ENCODE results near the gene BPIFA1. TPM values are rescaled to one million over a fixed set of nuclear protein-coding genes. Genes with fewer than 3 reads are reported as not detected.

The BPIFA1 gene
- total RNA-seq: not detected

GRCh38 chr20:33235696-33236095 is at the start of gene BPIFA1:
Gene BPIFA1 (plus strand): TSS chr20:33235996. CDS start chr20:33237712, 1,716 bp downstream.
- TF ChIP-seq POLR2A (IDR thresholded peaks at IDR 0.05): no peak
- TF ChIP-seq POLR2AphosphoS5 (IDR thresholded peaks at IDR 0.05; ENCODE audit: insufficient read depth in 1 of 2, low read depth in 1 of 2): no peak
- no peak for TF ChIP-seq CTCF (IDR thresholded peaks at IDR 0.05)
- intact Hi-C loops (cut with DNase I): no loop called here
- H3K36me3 ChIP-seq: no peaks in the 10 kb centered on the region

GRCh38 chr20:33187491-33187890 is 48.3 kb upstream of the BPIFA1 start:
- no peaks in the 10 kb centered on the region for H3K36me3 ChIP-seq
- H3K4me3 ChIP-seq: no peak overlapping the region
- no peaks in the 10 kb centered on the region for H3K4me1 ChIP-seq
- no peaks in the 10 kb centered on the region for H3K27me3 ChIP-seq
- intact Hi-C loops (cut with DNase I): no loop called here
- DNase-seq (ENCODE audit: extremely low spot score in 2 of 2): no peak
- TF ChIP-seq POLR2A (IDR thresholded peaks at IDR 0.05) (no peak), POLR2AphosphoS5 (IDR thresholded peaks at IDR 0.05; ENCODE audit: insufficient read depth in 1 of 2, low read depth in 1 of 2) (no peak), CTCF (IDR thresholded peaks at IDR 0.05) (no peak)
- no peaks in the 10 kb centered on the region for H3K9me3 ChIP-seq
- H3K27ac ChIP-seq: no peak overlapping the region

More at GRCh38 chr20:33235696-33236095, at the start of gene BPIFA1:
- no peaks in the 10 kb centered on the region for H3K27me3 ChIP-seq
- H3K4me3 ChIP-seq: no peak within 1 kb of the TSS
- DNase-seq (ENCODE audit: extremely low spot score in 2 of 2): no peak
- no peaks in the 10 kb centered on the region for H3K9me3 ChIP-seq
- H3K4me1 ChIP-seq: no peaks in the 10 kb centered on the region
- H3K27ac ChIP-seq: no peak within 1 kb of the TSS

- Histone ChIP-seq H3K27me3 (no peaks in the 10 kb centered on the region), H3K9me3 (no peaks in the 10 kb centered on the region), H3K4me1 (no peaks in the 10 kb centered on the region), H3K27ac (no peak overlapping the region), H3K4me3 (no peak overlapping the region), H3K36me3 (no peaks in the 10 kb centered on the region)
- intact Hi-C loops (cut with DNase I): no loop called here
- DNase-seq (ENCODE audit: extremely low spot score in 2 of 2): no peak
- TF ChIP-seq CTCF (IDR thresholded peaks at IDR 0.05): no peak
- no peak for TF ChIP-seq POLR2A (IDR thresholded peaks at IDR 0.05)
- TF ChIP-seq POLR2AphosphoS5 (IDR thresholded peaks at IDR 0.05; ENCODE audit: insufficient read depth in 1 of 2, low read depth in 1 of 2): no peak
Measured at GRCh38 chr20:33188421-33188820, 47.4 kb upstream of the BPIFA1 start.

GRCh38 chr20:33191484-33191883 is 44.3 kb upstream of the BPIFA1 start:
- intact Hi-C loops (cut with DNase I): loop anchor here (10.0 kb wide), 1 partner anchor 1037 kb away; no protein-coding TSS in a partner anchor
- Histone ChIP-seq H3K9me3 (no peaks in the 10 kb centered on the region), H3K27me3 (no peaks in the 10 kb centered on the region), H3K4me1 (no peaks in the 10 kb centered on the region), H3K27ac (no peak overlapping the region), H3K36me3 (no peaks in the 10 kb centered on the region), H3K4me3 (no peak overlapping the region)
- no peak for DNase-seq (ENCODE audit: extremely low spot score in 2 of 2)
- TF ChIP-seq POLR2AphosphoS5 (IDR thresholded peaks at IDR 0.05; ENCODE audit: insufficient read depth in 1 of 2, low read depth in 1 of 2) (no peak), CTCF (IDR thresholded peaks at IDR 0.05) (no peak), POLR2A (IDR thresholded peaks at IDR 0.05) (no peak)

GRCh38 chr20:33191955-33192354 is 43.8 kb upstream of the BPIFA1 start:
- Histone ChIP-seq H3K9me3 (no peaks in the 10 kb centered on the region), H3K4me3 (no peak overlapping the region), H3K36me3 (no peaks in the 10 kb centered on the region), H3K4me1 (no peaks in the 10 kb centered on the region), H3K27ac (no peak overlapping the region), H3K27me3 (no peaks in the 10 kb centered on the region)
- intact Hi-C loops (cut with DNase I): loop anchor here (10.0 kb wide), 1 partner anchor 1037 kb away; no protein-coding TSS in a partner anchor
- TF ChIP-seq CTCF (IDR thresholded peaks at IDR 0.05): no peak
- no peak for TF ChIP-seq POLR2AphosphoS5 (IDR thresholded peaks at IDR 0.05; ENCODE audit: insufficient read depth in 1 of 2, low read depth in 1 of 2)
- TF ChIP-seq POLR2A (IDR thresholded peaks at IDR 0.05): no peak
- no peak for DNase-seq (ENCODE audit: extremely low spot score in 2 of 2)

All from vagina (tissue), 2 donors.